ENCODE data around the gene CEP55. TPM values are rescaled to one million over a fixed set of nuclear protein-coding genes. Genes with fewer than 3 reads are reported as not detected.

The CEP55 gene
- total and polyA plus RNA-seq, 10 of the 15 experiments (the other 5 are each of a cell fraction or from before 2014, with no cell fraction given) = 14.6 to 83.6 (median 52.0) TPM

GRCh38 chr10:93553482-93554315, 57.3 kb downstream of the CEP55 start (continued):
- no peak for TF ChIP-seq HSF1 (IDR thresholded peaks at IDR 0.05; ENCODE audit: low read depth, low read length)
- no peak for TF ChIP-seq NFIC (IDR thresholded peaks at IDR 0.05; ENCODE audit: low read depth, low read length)
- TF ChIP-seq ZNF274 (IDR thresholded peaks at IDR 0.05; ENCODE audit: insufficient read depth, insufficient read length) = no peak
- TF ChIP-seq TARDBP (IDR thresholded peaks at IDR 0.05; ENCODE audit: borderline replicate concordance) = no peak

- DNase-seq (ENCODE audit: low read depth, low spot score) (no peak), ATAC-seq (no peak), FAIRE-seq (no peak)
- Histone ChIP-seq H2AFZ (ENCODE audit: control insufficient read depth, low read depth, low read length) (no peak overlapping the region), H4K20me1 (ENCODE audit: control insufficient read depth, insufficient read depth) (no peaks in the 10 kb centered on the region), H3K27ac (ENCODE audit: control insufficient read depth, insufficient read depth) (no peak overlapping the region), H3K36me3 (ENCODE audit: control insufficient read depth in 2 of 2, insufficient read depth in 2 of 2, low read length in 1 of 2) (no peaks in the 10 kb centered on the region), H3K9ac (ENCODE audit: control insufficient read depth, insufficient read depth, low read length) (no peak overlapping the region), H3K27me3 (replicated peaks in 1 of 2; ENCODE audit: control insufficient read depth in 2 of 2, insufficient read depth in 2 of 2, low read length in 1 of 2) (no peaks in the 10 kb centered on the region), H3K4me2 (ENCODE audit: control insufficient read depth, insufficient read depth) (no peak overlapping the region), H3K4me1 (ENCODE audit: control insufficient read depth, insufficient read depth, low read length) (no peaks in the 10 kb centered on the region), H3K4me3 (no peak overlapping the region), H3K79me2 (ENCODE audit: control insufficient read depth, insufficient read depth, low read length) (no peaks in the 10 kb centered on the region), H3K9me3 (replicated peaks; ENCODE audit: control insufficient read depth, insufficient read depth, low read length) (no peaks in the 10 kb centered on the region)
- 0% methylated on average over 1 of the region's 1 CpG for WGBS (ENCODE audit: insufficient coverage, insufficient replicate concordance, low lambda C conversion rate, missing lambda C conversion rate)
- TF ChIP-seq SUPT20H (IDR thresholded peaks at IDR 0.05; ENCODE audit: borderline replicate concordance, control insufficient read depth, low read depth, low read length) = no peak
- no peak for TF ChIP-seq CBFB (IDR thresholded peaks at IDR 0.05; ENCODE audit: low read depth)
- no peak for TF ChIP-seq ZNF384 (IDR thresholded peaks at IDR 0.05; ENCODE audit: borderline replicate concordance, low read depth, low read length)
- no peak for TF ChIP-seq RUNX3 (IDR thresholded peaks at IDR 0.05; ENCODE audit: low read length)
- no peak for TF ChIP-seq NR2C1 (IDR thresholded peaks at IDR 0.05)
- no peak for TF ChIP-seq YY1 (IDR thresholded peaks at IDR 0.05; ENCODE audit: low read depth, low read length)
- TF ChIP-seq FOXM1 (IDR thresholded peaks at IDR 0.05; ENCODE audit: low read depth, low read length) = no peak
- TF ChIP-seq ESRRA (IDR thresholded peaks at IDR 0.05; ENCODE audit: low read length) = no peak
- no peak for TF ChIP-seq SPI1 (IDR thresholded peaks at IDR 0.05; ENCODE audit: borderline replicate concordance, insufficient read depth, low read depth, low read length)
- TF ChIP-seq HSF1 (IDR thresholded peaks at IDR 0.05; ENCODE audit: low read depth, low read length) = no peak
- RAD21 ChIA-PET (ENCODE audit: unreplicated experiment) = interaction anchor here (1.0 to 2.1 kb wide), 10 partner anchors 12 to 367 kb away, joined by 3 to 13 read pairs (median 4); partner anchors contain the start of gene MYOF
- BruUV-seq (replicated peaks) = no TSS peak
- in situ Hi-C loops (cut with MboI) (loop anchor here (10.0 kb wide), 1 partner anchor 261 kb away; no protein-coding TSS in a partner anchor), intact Hi-C loops (cut with micrococcal nuclease; ENCODE audit: unreplicated experiment) (loop anchor here (1.0 to 2.0 kb wide), 3 partner anchors 126 to 305 kb away; no protein-coding TSS in a partner anchor)
- SMC1A ChIA-PET (ENCODE audit: uncharacterized antibody, unreplicated experiment) = interaction anchor here (0.6 to 3.1 kb wide), 10 partner anchors 9 to 305 kb away, joined by 3 to 16 read pairs (median 4); partner anchors contain the start of gene MYOF
- CTCF ChIA-PET = interaction anchor here (0.7 to 4.9 kb wide), 18 partner anchors 9 to 362 kb away, joined by 3 to 60 read pairs (median 5); no protein-coding TSS in a partner anchor
- POLR2A ChIA-PET = no interaction called here
Observed at GRCh38 chr10:93554316-93554663, 57.9 kb downstream of the CEP55 start.

All from GM12878 (cell line).